GM21717 (cell line): ENCODE results near the gene LMX1A.

Experiments used
- ATAC-seq: cut with Tn5 transposase; IDR thresholded peaks from one replicate; pipeline ENCODE4 v1.9.1; 2021; ENCODE audit warnings: mild to moderate bottlenecking, moderate library complexity; ENCODE audit not compliant: unreplicated experiment

Gene LMX1A

DNA sequence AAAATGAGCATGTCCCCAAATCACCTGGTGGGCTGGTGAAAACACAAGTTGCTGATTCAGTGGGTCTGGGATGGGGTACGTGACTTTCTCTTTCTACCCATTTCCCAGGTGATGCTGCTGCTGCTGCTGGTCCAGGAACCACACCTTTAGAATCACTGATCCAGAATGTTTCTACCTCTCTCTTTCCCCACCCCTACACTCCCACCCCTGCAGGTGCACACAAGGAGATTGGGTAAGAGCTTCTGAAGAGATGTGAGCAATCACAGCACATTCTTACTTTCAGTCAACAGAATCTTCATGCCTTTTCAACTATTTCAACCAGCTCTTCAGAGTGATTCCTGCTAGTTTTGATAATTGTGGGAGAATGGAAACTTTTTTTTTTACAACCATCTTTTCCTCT lies 130.9 kb downstream of the LMX1A start:
- ATAC-seq: no peak

DNA sequence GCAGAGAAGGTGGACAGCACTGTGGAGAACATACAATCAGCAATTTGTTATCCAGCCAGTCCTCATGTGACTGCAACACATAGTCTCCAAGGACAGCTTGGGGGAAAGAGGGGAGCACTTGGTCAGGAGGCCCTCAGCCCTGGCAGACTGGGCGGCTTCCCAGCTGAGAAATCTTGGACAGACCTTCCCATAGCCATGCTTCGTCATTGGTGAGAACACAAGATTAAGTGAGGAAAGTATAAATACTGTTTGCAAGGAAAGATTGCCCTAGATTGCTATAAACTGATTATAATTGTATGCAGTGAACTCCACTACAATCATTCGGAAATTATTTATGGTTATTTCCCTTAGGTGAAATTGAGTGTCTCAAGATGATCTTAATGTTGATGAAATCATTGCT lies 131.5 kb downstream of the LMX1A start:
- ATAC-seq: no peak

DNA sequence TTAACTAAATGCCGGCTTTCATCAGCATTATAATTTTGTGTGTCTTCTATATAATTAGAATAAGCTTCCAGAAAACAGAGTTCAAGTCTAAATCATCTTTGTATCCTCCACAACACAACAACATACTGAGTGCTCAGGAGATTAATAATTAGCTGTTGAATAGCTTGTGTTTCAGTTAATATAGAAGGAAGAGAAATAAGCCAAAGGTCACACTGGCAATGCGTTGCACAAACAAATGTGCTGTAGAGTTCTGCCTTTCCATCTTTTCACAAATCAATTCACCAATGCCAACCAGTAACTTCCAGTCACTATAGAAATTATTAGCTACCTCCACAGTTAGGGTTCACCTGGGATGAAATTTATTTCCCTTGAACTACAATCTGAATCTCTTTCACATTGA lies 132.0 kb downstream of the LMX1A start:
- ATAC-seq: no peak

DNA sequence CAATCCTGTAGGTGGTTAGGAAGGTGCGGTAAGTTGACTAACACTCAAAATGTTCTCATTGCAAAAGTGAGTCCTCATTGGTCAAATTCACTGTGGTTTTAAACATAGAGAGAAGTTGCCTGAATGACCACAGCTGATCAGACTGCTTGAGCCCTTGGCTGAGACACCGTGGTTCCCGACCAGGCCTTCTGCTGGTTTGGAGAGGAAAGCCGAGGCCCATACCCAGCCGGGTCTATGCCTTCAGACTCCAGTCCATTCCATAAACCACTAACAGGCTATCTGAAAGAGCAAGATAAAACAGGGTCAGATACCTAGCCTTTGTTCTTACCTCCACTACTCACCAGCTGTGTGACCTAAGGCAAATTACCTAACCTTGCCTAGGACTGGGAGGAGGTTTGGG lies 133.9 kb downstream of the LMX1A start:
- ATAC-seq: no peak

DNA sequence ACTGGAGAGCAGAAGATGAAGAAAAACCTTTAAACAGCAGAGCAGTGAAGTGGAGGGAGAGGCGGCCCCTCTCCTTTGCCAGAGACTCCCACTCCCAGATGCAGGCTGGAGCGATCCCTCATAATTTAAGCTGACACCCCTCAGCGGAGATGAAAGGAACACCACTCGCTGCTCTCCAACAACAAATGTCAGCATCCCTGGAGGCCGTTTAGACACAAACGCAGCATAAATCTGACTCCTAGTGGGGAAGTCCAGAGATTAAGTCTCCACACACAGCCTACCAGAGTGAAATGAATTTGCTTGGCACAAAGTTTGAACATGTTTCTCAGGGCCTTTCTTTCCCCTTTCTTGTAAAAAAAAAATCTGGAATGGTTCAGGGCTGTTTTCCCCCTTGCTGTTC lies 137.8 kb downstream of the LMX1A start:
- ATAC-seq: no peak

DNA sequence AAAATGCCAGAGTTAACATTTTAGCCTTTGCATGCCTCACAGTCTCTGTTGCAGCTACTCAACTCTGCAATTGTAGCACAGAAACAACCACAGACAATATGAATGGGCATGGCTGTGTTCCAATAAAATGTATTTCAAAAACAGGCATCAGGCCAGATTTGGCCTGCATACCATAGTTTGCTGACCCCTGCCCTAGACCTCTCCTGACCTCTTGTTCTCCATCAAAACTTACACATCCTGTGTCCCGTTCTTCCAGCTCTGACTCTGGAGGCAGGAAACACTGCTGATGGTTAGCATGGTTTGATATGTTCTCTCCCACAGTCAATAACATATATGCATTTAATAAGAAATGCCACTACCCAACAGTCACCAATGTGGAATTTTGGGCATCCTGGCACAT lies 138.6 kb downstream of the LMX1A start:
- ATAC-seq: no peak

DNA sequence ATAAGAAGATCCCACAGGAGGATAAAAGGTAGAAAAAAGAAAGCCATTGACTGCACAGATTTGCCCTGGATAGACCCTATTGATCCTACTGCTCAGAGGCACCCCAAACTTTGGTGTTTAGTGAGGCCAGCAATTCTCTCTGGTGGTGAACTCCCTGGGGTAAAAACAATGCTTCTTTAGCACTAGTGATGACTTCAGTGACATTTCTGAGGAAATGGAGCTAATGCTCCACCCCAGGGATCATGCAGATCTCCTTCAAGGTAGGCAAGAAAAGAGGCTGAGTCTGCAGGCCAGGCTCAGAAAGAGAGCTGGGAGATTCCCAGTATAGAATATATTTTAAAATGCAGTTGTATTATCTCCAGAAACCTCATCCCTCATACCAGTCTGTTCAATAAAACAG lies 140.3 kb downstream of the LMX1A start:
- ATAC-seq: no peak

DNA sequence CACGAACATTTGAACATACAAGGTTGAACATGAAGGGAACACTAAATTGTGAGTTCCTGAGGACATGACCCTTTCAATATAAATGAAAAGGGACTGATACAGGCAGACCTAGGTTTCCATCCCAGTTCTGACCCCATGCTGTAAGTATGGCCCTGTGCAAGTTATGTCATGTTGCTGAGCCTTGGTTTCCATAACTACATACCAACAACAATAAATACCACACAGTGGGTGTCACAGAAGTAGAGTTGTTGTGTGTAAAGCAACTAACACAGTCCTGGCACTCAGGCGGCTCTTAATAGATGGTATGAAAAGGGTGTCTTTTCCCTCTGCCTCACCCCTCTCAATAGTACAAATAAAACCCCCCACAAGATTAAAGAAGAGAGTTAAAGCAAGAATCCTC lies 140.8 kb downstream of the LMX1A start:
- no peak for ATAC-seq

DNA sequence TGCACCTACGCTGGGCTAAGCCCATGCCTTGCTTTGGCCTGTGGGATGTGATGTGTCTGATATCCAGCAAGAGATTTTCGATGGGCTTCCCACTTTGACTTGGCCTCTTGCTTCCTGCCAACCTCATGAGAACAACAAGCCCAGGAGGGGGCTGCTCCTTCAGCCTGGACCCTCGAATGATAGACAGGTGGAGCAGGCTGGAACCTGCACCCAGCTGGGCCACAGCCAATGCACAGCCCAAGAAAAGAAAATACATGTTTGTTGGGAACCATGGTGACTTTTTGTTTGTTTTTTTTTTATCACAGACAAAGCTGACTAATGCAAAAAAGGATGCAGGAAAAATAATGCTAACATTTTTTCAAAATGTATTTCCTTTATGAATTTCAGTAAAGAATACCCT lies 144.3 kb downstream of the LMX1A start:
- ATAC-seq: no peak

DNA sequence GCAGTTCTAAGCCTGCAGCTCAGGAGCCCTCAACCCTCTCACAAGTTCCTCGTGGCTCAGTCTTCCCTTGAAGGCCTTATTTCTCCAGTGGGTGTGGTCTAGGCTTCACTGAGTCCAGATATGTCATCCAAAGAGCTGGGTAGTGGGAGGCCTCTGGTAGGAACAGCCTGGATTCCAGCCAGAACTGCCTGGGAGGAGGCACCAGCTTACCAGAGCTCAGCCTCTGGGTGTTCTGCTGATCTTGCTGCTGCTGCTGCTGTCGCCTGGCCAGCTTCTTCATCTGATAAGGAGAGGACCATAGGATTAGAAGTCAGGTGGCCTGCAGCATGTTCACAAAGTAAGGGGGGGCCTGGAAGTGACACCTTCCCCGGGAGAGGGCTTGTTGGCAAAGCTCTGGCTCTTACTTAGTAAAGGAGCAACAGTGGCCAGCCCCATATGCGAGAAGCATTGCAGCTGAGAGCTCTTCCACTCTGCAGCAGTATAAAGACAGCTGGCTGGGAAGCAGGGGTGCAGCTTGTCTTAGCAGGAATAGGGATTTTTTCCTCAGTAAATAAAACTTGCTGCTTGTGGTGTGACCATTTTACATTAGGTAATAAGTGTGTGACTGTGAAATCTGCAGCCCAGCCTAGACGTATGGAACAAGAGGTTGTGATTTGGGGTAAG lies 148.5 kb downstream of the LMX1A start:
- ATAC-seq: no peak

DNA sequence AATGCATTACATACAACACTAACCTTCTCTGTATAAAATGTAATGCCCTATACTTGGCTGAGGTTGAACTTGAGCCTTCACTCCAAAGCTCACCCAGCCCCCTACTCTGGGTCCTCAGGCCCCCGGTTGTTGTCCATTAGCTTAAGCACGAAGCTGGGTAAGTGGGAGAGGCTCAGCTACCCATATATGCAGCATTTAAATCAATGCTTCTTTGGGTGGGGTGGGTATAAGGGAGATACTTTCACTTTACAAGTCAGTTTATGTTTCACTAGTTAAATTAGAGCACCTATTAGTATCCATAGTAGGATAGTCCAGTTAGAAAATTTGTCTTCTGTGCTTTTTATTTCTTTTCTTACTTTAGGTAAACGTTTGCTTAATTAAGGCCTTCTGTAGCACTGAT lies 151.4 kb downstream of the LMX1A start:
- no peak for ATAC-seq

DNA sequence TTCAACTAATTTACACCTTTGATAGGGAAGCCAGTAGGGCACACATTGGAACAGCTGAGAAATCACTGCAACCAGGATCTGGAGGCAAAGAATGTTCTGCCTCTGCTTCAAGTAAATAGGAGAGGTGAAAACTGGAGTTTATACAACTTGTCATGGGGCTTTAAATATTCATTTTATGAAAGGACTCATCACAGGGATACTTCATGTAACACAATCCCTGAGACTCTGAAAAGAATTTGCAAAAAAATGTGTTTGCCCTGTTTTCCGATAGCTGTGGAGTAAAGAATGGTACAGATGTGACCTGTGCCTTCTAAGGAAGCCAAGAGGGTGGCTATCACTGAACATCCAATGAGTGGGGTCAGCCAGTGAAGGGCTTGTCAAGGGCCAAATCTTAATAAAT lies 152.0 kb downstream of the LMX1A start:
- ATAC-seq: no peak

DNA sequence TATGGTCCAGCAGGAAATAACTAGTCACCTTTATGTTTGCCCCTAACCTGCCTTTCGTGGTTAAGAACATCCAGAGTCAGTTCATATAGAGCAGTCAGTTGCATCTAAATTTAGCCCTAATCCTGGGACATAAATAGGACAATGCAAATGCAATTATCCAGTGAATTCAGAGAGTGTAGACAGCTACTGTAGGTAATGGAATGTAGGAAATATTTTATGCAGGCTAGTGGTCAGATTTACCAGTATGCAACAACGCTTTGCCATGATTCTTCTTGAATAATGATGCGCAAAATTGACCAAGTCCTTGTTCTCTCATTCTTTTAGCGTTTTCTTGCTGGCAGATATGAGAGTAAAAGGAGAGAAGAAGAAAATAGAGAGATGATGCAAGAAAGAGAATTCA lies 165.4 kb downstream of the LMX1A start:
- ATAC-seq: no peak

DNA sequence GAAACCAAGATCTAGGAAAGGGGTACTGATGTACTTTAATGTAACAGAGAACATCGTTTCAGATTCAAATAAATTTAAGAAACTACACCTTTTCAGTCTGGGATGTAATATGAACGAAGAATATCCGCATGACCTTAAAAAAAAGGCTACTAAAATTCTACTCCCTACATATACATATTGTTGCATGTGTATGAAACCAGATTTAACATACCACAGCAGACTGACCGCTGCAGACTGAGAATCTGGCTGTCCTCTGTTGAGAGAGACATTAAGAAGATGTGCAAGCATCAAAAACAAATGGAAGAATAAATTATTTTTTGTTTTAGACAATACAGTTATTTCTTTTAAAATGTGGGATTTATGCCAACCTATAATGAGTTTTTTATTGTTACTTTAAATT lies 166.6 kb downstream of the LMX1A start:
- ATAC-seq: no peak

DNA sequence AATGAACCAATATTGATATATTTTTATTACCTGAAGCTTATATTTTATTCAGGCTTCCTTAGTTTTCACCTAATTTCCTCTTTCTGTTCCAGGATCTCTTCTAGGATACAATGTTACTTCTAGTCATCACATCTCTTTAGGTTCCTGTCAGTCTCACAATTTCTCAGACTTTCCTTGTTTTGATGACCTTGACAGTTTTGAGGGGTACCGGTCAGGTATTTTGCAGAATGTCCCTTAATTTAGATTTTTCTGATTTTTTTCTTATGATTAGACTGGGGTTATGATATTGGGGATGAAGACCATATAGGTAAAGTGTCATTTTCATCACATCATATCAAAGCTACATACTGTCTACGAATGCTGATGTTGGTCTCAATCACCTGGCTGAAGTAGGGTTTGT lies 167.5 kb downstream of the LMX1A start:
- ATAC-seq: no peak

DNA sequence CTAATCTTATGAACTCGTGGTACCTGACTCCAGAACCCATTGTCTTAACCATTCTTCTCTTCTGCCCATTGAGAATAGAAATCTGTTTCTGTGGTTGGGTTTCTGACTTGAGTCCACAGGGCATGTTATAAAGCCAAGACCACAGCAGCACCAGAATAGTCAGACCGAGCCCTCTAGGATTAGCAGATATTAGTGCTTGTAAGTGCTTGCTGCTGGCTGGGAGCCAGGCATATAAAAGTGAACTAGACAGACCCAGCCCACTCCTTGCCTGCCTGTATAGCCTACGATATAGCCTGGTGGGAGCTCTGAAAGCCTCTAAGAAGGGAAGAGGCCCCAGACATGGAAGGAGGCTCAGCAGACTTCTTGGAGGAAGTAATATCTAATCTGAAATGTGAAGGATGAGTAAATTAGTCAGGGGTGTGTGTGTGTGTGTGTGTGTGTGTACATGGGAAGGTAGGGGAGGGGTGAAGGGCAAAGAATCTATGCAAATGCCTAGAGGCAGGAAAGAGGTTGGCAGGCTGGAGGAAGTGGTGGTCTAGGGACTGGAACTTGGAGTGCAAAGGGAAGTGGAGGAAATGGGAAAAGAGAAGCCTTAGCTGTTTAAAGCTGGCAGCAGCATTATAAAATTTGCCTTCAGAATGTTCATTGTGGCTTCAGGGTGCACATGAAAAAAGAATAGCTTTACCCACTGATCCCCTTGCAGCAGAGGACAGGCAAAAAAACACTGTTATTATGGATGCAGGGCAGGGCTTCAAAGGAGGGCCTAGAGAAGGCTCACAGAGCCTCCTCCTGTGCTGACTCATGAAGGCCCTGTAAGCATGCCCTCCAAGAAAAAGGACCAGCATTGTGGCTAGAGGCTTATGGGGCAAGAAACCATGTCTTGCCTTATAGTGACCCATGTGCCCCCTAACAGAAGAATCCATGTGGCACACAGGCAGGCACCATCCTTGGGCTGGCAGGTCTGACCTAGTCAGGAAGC lies 169.2 kb downstream of the LMX1A start:
- ATAC-seq: no peak

DNA sequence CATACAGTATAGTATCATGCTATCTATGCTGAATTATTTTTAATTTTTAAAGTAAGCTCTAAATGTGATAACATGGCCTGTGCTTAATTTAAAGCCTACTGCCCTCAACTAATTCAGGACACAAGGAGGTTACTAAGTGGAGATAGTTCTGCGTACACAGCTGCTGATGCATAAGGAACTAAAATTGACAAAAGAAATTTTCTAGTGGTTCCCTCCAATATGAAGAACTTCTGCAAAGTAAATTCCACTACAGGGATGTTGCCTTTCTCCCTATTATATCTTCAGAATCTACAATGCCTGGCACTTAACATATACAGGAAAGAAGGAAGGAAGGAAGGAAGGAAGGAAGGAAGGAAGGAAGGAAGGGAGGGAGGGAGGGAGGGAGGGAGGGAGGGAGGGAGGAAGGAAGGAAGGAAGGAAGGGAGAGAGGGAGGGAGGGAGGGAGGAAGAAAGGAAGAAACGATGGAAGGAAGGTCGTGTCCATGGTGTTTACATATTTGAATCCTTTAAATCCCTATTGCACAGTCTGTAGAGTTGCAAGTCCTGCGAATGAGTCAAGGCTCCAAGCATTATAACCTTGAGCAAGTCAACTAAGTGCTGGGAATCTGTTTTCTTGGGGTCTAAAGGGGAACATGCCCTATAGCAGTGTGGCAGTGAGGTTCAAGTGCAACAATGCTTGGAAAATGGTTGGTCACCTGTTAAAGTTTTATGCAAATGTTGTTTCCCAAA lies 171.2 kb downstream of the LMX1A start:
- ATAC-seq: no peak

DNA sequence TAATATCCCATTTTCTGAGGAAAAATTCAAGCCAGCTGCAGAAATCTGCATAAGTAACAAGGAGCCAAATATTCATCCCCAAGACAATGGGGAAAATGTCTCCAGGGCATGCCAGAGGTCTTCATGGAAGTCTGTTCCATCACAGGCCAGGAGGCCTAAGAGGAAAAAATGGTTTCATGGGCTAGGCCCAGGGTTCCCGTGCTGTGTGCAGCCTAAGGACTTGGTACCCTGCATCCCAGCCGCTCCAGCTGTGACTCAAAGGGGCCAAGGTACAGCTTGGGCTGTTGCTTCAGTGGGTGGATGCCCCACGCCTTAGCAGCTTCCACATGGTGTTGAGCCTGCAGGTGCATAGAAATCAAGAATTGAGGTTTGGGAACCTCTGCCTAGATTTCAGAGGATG lies 173.5 kb downstream of the LMX1A start:
- no peak for ATAC-seq

DNA sequence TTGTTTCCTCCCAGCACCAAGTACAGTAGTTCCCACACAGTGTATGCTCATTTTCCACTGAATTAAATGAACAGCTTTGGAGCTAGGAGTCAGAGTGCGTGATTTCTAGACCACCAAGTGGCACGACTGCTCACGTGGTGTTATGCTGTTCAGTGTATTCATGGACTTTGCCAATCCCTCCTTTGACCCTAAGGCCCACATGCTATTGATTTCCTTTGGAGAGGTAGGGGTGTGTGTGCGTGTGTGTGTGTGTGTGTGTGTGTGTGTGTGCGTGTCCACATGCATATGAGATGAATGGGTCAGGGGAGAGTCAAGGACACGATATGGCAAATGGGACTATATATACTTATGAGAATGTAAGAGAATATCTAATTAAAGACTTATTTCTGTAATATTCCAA lies 177.2 kb downstream of the LMX1A start:
- ATAC-seq: no peak

DNA sequence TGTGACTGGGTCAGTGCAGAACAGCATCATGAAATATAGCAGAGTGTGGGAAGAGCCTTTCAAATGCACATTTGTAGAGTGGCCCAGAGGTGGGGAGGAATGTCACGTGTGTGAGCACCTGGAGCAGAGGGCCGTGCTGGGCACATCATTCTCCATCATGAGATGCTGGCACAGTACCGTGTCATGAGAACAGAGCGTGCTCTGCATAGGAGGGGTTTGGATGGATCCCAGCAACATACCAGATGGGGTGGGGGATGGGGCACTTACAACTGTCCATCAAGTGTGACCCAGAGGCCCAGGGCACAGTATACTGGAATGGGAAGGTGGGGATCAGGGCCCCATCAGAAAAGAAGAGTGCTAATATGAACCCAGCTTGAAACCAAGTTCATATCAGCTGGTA lies 182.0 kb downstream of the LMX1A start:
- no peak for ATAC-seq

DNA sequence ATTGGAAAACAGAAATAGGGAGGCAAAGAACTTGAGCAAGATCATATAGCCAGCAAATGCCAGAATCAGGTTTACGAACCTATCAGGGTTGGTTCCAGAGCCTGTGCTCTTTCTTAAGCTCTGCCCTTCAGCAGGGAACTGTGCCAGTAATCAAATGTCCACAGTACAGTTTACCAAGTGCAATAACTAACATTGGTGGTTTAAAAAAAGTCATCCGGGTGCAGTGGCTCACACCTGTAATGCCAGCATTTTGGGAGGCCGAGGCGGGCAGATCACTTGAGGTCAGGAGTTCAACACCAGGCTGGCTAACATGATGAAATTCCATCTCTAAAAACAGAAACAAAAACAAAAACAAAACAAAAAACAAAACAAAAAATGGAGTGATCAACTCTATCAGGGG lies 182.7 kb downstream of the LMX1A start:
- ATAC-seq: no peak

DNA sequence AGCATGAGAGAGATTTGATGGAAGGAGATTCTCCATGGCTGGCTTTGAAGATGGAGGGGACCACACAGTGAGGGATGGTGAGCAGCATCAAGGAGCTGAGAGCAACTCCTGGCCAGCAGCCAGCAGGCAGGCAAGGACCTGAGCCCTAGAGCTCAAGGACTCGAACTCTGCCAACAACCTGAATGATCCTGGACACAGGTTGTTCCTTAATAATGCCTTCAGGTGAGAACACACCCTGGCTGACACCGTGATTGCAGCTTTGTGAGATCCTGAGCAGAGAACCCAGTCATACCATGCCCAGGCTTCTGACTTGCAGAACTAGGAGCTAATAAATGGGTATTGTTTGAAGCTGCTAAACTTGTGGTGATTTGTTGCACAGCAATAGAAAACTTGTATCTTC lies 183.1 kb downstream of the LMX1A start:
- no peak for ATAC-seq
